Measurements from ENCODE around the gene RABGAP1. TPM values are rescaled to one million over a fixed set of nuclear protein-coding genes. Genes with fewer than 3 reads are reported as not detected.

The RABGAP1 gene
- total RNA-seq, 1 experiment from 2014 or later: 64.0 TPM

DNA sequence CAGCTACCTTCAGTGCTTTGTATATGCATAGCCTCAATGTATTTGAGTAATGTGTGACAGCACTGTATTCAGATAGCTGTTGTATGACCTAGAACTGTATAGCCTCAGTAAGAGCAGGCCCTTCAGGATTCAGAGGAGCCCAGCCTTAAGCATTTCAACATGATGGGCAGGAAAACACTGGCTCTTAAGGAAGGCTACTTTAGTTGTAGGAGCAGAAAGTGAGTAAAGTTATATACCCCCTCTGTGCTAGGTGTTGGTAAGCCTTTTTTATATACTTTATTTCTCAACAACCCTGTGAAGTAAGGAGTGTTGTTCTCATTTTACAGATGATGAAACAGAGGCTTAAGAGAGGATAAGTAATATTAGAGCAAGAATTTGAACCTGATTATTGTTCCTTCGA lies 91.1 kb downstream of the RABGAP1 start:
- CTCF ChIA-PET: no interaction called here
- POLR2A ChIA-PET (ENCODE audit: low non-redundant PET): no interaction called here
- intact Hi-C loops (cut with micrococcal nuclease; ENCODE audit: unreplicated experiment): no loop called here
- Histone ChIP-seq H3K36me3 (ENCODE audit: insufficient read depth, low read length, poor library complexity, severe bottlenecking) (peaks cover 3% of the 10 kb centered on the region), H3K4me1 (ENCODE audit: insufficient read depth, low read length, poor library complexity, severe bottlenecking) (peaks cover 17% of the 10 kb centered on the region), H3K4me3 (ENCODE audit: low read depth, low read length, poor library complexity, severe bottlenecking) (no peak overlapping the region), H3K27me3 (replicated peaks; ENCODE audit: insufficient read depth, low read depth, low read length, poor library complexity) (no peaks in the 10 kb centered on the region), H3K27ac (ENCODE audit: low read depth, low read length, poor library complexity, severe bottlenecking) (no peak overlapping the region), H3K9me3 (ENCODE audit: low read depth, low read length, poor library complexity, severe bottlenecking) (no peaks in the 10 kb centered on the region)
- no peak for DNase-seq (ENCODE audit: low spot score)
- TF ChIP-seq EZH2 (IDR thresholded peaks at IDR 0.05; ENCODE audit: borderline replicate concordance, low read depth, low read length, poor library complexity, severe bottlenecking) (no peak), CTCF (conservative IDR thresholded peaks at IDR 0.05; ENCODE audit: low read depth, low read length) (no peak)
- no TSS peak for BruUV-seq (replicated peaks)

GRCh38 chr9:123033352-123033751 lies 92.5 kb downstream of the RABGAP1 start, which contains the start of gene GPR21:
Gene GPR21, plus strand, starts transcription at chr9:123033667. Its CDS starts 900 bp downstream, at chr9:123034567.
- ChIA-PET CTCF (no interaction called here), POLR2A (ENCODE audit: low non-redundant PET) (interaction anchor here (0.6 kb wide), 1 partner anchor 1912 kb away, joined by 3 read pairs; no protein-coding TSS in a partner anchor)
- no peak within 1 kb of the TSS for H3K4me3 ChIP-seq (ENCODE audit: low read depth, low read length, poor library complexity, severe bottlenecking)
- peaks cover 22% of the 10 kb centered on the region for H3K4me1 ChIP-seq (ENCODE audit: insufficient read depth, low read length, poor library complexity, severe bottlenecking)
- no peaks in the 10 kb centered on the region for H3K9me3 ChIP-seq (ENCODE audit: low read depth, low read length, poor library complexity, severe bottlenecking)
- intact Hi-C loops (cut with micrococcal nuclease; ENCODE audit: unreplicated experiment): no loop called here
- TF ChIP-seq EZH2 (IDR thresholded peaks at IDR 0.05; ENCODE audit: borderline replicate concordance, low read depth, low read length, poor library complexity, severe bottlenecking) (no peak), CTCF (conservative IDR thresholded peaks at IDR 0.05; ENCODE audit: low read depth, low read length) (no peak)
- H3K27me3 ChIP-seq (replicated peaks; ENCODE audit: insufficient read depth, low read depth, low read length, poor library complexity): no peaks in the 10 kb centered on the region
- no TSS peak for BruUV-seq (replicated peaks)
- peaks cover 3% of the 10 kb centered on the region for H3K36me3 ChIP-seq (ENCODE audit: insufficient read depth, low read length, poor library complexity, severe bottlenecking)
- DNase-seq (ENCODE audit: low spot score): no peak
- H3K27ac ChIP-seq (ENCODE audit: low read depth, low read length, poor library complexity, severe bottlenecking): no peak within 1 kb of the TSS

- BruUV-seq (replicated peaks): no TSS peak
- Histone ChIP-seq H3K4me1 (ENCODE audit: insufficient read depth, low read length, poor library complexity, severe bottlenecking) (peaks cover 24% of the 10 kb centered on the region), H3K9me3 (ENCODE audit: low read depth, low read length, poor library complexity, severe bottlenecking) (no peaks in the 10 kb centered on the region), H3K27me3 (replicated peaks; ENCODE audit: insufficient read depth, low read depth, low read length, poor library complexity) (no peaks in the 10 kb centered on the region), H3K36me3 (ENCODE audit: insufficient read depth, low read length, poor library complexity, severe bottlenecking) (peaks cover 3% of the 10 kb centered on the region), H3K4me3 (ENCODE audit: low read depth, low read length, poor library complexity, severe bottlenecking) (no peak overlapping the region), H3K27ac (ENCODE audit: low read depth, low read length, poor library complexity, severe bottlenecking) (no peak overlapping the region)
- DNase-seq (ENCODE audit: low spot score): no peak
- TF ChIP-seq EZH2 (IDR thresholded peaks at IDR 0.05; ENCODE audit: borderline replicate concordance, low read depth, low read length, poor library complexity, severe bottlenecking): no peak
- no peak for TF ChIP-seq CTCF (conservative IDR thresholded peaks at IDR 0.05; ENCODE audit: low read depth, low read length)
- intact Hi-C loops (cut with micrococcal nuclease; ENCODE audit: unreplicated experiment): no loop called here
- POLR2A ChIA-PET (ENCODE audit: low non-redundant PET): interaction anchor here (0.6 kb wide), 1 partner anchor 1913 kb away, joined by 3 read pairs; no protein-coding TSS in a partner anchor
- CTCF ChIA-PET: no interaction called here
Observed at GRCh38 chr9:123033864-123034601, 93.2 kb downstream of the RABGAP1 start.

All from A673 (cell line).